Choroid plexus epithelial cell (primary cell): ENCODE results near the gene DOCK2.

ENCODE experiments used
- DNase-seq: peaks from one replicate; pipeline ENCODE4 v3.0.0-alpha.2; 2010; ENCODE audit warnings: low read depth
- H3K4me3 ChIP-seq: 2 replicates; pipeline ENCODE4 v1.5.1; 2011; ENCODE audit warnings: low read depth, mild to moderate bottlenecking, control low read depth, low read length, moderate library complexity
- CTCF ChIP-seq: conservative IDR thresholded peaks from 2 replicates; pipeline ENCODE4 v1.5.1; 2011; ENCODE audit warnings: low read depth, mild to moderate bottlenecking, control low read depth, inconsistent platforms, low read length, moderate library complexity

Gene DOCK2

DNA sequence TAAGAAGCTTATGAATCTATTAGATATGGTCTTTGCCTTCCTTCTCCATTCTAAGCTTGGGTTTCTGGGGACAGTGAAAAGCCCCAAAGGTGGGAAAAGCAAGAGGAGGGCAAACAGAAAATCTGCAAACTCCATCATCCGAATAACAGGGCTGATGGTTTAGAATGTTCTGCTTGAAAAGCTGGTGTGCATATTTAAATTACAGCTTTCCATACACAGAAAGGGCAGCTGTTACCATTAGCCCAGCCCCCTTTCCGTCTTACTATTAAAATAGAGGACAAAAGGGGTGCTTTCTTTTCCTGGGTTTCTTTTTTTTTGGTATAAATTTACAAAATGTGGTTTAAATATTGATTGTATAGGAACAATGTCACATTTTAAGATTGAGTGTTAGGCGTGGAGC is 321.2 kb downstream of the DOCK2 start:
- H3K4me3 ChIP-seq: no peak overlapping the region
- TF ChIP-seq CTCF: no peak
- no peak for DNase-seq

DNA sequence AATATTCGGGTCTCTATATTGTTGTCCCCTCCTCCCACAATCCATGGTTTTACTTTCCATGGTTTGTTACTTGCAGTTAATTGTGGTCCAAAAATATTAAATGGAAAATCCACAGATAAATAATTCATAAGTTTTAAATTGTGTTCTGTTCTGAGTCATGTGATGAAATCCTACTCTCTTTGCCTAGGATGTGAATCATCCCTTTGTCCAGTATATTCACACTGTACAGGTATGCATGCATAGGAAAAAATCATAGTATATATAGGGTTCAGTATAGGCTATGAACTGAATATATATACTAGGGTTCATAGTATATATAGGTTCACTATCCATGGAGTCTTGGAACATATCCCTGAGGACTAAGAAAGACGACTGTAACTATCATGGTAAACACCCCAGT is 323.6 kb downstream of the DOCK2 start:
- H3K4me3 ChIP-seq: no peak overlapping the region
- TF ChIP-seq CTCF: no peak
- DNase-seq: no peak

DNA sequence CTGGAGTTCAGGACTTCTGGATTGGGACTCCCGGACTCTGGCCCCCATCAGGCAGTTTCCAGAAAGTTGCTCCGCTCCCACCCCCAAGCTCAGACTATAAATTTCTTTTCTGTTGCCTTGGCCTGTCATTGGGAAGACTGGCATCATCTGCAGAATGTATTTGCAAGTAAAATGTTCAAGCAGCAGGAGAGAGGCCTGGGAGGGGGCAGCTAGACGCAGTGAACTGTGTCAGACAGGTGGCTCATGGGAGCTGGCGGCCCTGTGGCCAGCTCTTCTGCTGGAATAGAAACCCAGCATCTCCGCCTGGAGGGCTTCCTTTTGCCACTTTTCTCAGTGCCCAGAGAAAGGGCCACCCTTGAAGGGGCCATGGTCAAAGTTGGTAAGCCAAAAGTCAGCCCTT is 327.2 kb downstream of the DOCK2 start:
- TF ChIP-seq CTCF: no peak
- no peak overlapping the region for H3K4me3 ChIP-seq
- DNase-seq: no peak

DNA sequence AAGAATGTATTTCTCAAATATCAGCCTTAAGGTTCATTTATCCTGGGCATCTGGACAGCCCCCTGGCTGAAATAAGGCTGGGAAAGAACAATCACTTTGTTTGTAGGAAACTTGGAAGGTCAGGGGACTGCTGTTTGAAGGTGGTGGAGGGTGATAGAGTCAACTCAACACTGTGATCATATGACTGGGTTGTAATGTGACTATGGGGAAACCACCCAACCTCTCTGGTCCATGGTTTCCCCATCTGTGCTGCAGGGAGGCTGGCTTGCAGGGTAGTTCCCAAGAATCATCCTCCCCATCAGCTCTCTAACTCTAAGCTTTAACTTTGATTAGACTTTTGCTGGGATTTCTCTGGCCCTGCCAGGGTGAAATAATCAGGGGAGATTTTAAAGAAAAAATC is 333.3 kb downstream of the DOCK2 start:
- DNase-seq: no peak
- TF ChIP-seq CTCF: no peak

DNA sequence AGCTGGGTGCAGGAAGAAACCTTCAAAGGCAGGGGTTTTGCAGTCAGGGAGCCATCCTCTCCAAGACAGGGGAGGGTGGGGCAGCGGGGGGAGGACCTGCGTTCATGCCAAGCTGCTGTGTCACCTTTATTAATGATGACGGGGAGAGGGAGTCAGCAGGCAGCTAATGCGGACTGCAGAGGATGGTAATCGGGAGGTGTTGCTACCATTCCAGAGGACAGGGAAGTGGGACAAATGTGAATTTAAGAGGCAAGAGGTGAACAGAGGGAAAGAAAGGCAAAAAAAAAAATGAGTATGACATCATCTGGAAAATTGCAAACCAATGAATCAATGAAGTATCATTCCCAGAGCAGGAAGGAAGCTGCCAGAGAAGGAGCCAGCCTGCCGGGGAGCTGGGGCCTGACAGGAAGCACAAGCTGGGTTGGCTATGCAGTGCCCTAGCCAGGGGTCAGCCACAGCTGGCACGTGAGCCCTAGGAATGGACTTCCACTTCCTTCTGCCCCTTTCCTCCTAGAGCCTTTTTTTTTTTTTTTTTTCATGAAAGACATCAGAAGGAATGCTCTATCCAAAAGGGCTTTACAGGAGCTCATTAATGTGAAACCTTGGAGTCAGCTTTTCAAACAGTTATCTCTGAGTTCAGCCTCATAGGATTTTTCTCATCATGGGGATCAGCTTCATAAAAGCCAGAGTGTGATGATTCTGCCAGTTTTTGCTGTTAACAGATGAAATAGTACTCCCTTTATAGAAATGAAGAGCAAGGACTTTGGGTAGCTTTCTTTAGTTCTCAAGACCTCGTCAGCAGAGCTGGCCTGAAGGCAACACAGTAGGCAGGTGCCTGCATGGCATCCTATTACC is 334.1 kb downstream of the DOCK2 start:
- peak; percentile 66 for DNase-seq
- no peak overlapping the region for H3K4me3 ChIP-seq
- TF ChIP-seq CTCF: no peak

More for the DNA sequence above, 333.3 kb downstream of the DOCK2 start:
- no peak overlapping the region for H3K4me3 ChIP-seq

- no peak overlapping the region for H3K4me3 ChIP-seq
- TF ChIP-seq CTCF: no peak
- no peak for DNase-seq
Observed at GRCh38 chr5:169971780-169972179, 334.7 kb downstream of the DOCK2 start.

- no peak for DNase-seq
- no peak overlapping the region for H3K4me3 ChIP-seq
- no peak for TF ChIP-seq CTCF
Observed at GRCh38 chr5:169973056-169973455, 336.0 kb downstream of the DOCK2 start.
